Peyer's patch (tissue), 4 donors: ENCODE measurements around the gene NARS2.

ENCODE experiments used
- POLR2A ChIP-seq, 2 donors: fragments of 450-650 bp; IDR thresholded peaks; one replicate each; pipeline ENCODE4 v1.5.1; 2017; ENCODE audit warnings: antibody characterized with exemption in 2 of 2, mild to moderate bottlenecking in 2 of 2, moderate library complexity in 2 of 2
- TF ChIP-seq, protein P1 (sequence below), 6 experiments: fragments of 450-650 bp in 4 of 6; fragments of 200-600 bp in 2 of 6; sonication (generic) in 1 of 6; IDR thresholded peaks; one replicate each; pipeline ENCODE4 v1.5.1; 2017 to 2019; ENCODE audit warnings: antibody characterized with exemption in 6 of 6, mild to moderate bottlenecking in 3 of 6, moderate library complexity in 1 of 6

DNA sequence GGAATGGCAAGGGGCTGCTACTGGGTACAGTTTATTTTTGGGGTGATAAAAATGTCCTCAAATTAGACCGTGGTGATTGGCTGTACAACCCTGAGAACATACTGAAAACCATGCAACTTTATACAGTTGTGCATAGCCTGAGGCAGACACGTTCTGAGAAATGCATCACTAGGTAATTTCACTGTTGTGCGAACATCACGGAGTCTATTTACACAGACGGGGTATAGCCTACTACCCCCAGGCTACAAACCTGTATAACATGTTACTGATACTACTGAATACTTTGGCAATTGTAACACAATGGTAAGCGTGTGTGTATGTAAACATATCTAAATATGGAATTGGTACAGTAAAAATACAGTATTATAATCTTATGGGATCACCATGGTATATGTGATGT, 23.6 kb downstream of the NARS2 start:
- TF ChIP-seq, protein P1, sequence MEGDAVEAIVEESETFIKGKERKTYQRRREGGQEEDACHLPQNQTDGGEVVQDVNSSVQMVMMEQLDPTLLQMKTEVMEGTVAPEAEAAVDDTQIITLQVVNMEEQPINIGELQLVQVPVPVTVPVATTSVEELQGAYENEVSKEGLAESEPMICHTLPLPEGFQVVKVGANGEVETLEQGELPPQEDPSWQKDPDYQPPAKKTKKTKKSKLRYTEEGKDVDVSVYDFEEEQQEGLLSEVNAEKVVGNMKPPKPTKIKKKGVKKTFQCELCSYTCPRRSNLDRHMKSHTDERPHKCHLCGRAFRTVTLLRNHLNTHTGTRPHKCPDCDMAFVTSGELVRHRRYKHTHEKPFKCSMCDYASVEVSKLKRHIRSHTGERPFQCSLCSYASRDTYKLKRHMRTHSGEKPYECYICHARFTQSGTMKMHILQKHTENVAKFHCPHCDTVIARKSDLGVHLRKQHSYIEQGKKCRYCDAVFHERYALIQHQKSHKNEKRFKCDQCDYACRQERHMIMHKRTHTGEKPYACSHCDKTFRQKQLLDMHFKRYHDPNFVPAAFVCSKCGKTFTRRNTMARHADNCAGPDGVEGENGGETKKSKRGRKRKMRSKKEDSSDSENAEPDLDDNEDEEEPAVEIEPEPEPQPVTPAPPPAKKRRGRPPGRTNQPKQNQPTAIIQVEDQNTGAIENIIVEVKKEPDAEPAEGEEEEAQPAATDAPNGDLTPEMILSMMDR (IDR thresholded peaks at IDR 0.05): no peak
- no peak for TF ChIP-seq POLR2A (IDR thresholded peaks at IDR 0.05)
